BLaER1 treated with 17β-estradiol and CSF1 and Interleukin-3, amounts not matched to agents 10 nM and 100 nM (cell line): ENCODE data around the gene SOD3.

ENCODE experiments used
- H3K27ac ChIP-seq, 11 experiments: shearing (Covaris generic); formaldehyde crosslinking; 2 replicates each; pipeline ENCODE4 v1.8.1; 2022
- H3K27me3 ChIP-seq, 11 experiments: shearing (Covaris generic); formaldehyde crosslinking; 2 replicates each; pipeline ENCODE4 v1.8.1; 2022
- H3K36me3 ChIP-seq, 11 experiments: shearing (Covaris generic); formaldehyde crosslinking; 2 replicates each; pipeline ENCODE4 v1.8.1; 2022
- H3K4me1 ChIP-seq, 10 experiments: shearing (Covaris generic); formaldehyde crosslinking; 2 replicates each; pipeline ENCODE4 v1.8.1; 2022
- H3K4me2 ChIP-seq, 11 experiments: shearing (Covaris generic); formaldehyde crosslinking; 2 replicates each; pipeline ENCODE4 v1.8.1; 2022
- H3K4me3 ChIP-seq, 10 experiments: shearing (Covaris generic); formaldehyde crosslinking; 2 replicates each; pipeline ENCODE4 v1.8.1; 2022
- H3K9ac ChIP-seq, 11 experiments: shearing (Covaris generic); formaldehyde crosslinking; 2 replicates each; pipeline ENCODE4 v1.8.1; 2022
- H3K9me3 ChIP-seq, 11 experiments: shearing (Covaris generic); formaldehyde crosslinking; replicated peaks in 1 of 11; 2 replicates each; pipeline ENCODE4 v1.8.1; 2022
- H4K20me1 ChIP-seq, 11 experiments: shearing (Covaris generic); formaldehyde crosslinking; 2 replicates each; pipeline ENCODE4 v1.8.1; 2022
- Cebpa-rat ChIP-seq, 11 experiments: shearing (Covaris generic); IDR thresholded peaks; 2 replicates each; pipeline ENCODE4 v1.8.1; 2022

The SOD3 gene

DNA sequence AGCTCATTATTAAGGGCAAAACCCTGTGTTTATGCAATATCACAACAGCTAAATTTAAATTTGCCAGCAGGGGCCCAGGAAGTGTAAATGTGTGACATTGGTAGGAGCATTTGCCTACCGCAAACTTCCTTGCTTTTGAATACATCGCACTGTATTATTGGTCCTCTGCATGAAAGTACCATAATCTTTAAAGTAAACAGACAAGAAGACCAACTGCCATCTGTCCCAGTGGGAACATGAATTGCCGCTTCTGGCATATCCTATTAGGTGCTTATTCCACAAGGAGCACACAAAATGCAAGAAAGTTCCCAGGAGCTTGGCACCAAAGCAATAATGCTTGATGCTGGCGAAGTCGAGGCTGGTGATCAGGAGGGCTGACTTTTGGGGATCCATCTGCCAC lies 51.3 kb downstream of the SOD3 start:
- Histone ChIP-seq H3K4me1 (peaks cover 15 to 46% (median 33%) of the 10 kb centered on the region in 10 experiments), H3K27me3 (no peaks in the 10 kb centered on the region), H3K36me3 (0 out of 22 replicates have a peak, but pooled peaks cover 0 to 6% (median 0%) of the 10 kb centered on the region in 11 experiments), H3K4me3 (no peak overlapping the region), H3K9ac (no peak overlapping the region), H4K20me1 (no peaks in the 10 kb centered on the region; a peak in 1 of 22 replicates), H3K27ac (no peak overlapping the region), H3K4me2 (peak overlapping the region in 4 of 11 experiments; percentile 3 to 32 (median 14); a peak in 3 of 22 replicates), H3K9me3 (no peaks in the 10 kb centered on the region; a peak in 1 of 22 replicates)
- TF ChIP-seq Cebpa-rat (IDR thresholded peaks at IDR 0.05), result no peak

DNA sequence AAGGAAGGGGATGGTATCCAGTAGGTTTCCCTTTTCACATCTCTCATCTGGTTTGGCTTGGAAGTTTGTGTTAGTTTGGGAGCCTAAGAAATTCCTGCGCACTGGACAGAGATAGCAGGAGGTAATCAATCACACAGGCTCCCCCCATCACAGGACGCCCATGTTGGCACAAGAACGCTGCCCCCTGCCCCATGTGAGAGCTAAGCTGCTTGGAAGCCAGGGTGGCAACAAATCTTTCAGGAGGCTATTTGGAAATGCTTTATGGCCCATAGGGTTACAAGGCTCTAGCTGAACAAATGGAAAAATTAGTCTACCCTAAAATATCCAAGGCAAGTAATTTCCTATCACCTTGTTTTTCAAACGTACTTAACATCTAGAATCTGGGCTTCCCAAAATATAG lies 54.0 kb downstream of the SOD3 start:
- H3K9me3 ChIP-seq, result peaks cover 0 to 15% (median 0%) of the 10 kb centered on the region in 11 experiments; a peak in 5 of 22 replicates
- no peaks in the 10 kb centered on the region for H3K27me3 ChIP-seq
- no peak overlapping the region for H3K9ac ChIP-seq
- no peak overlapping the region for H3K4me3 ChIP-seq
- H3K4me1 ChIP-seq, result peaks cover 31 to 54% (median 46%) of the 10 kb centered on the region in 10 experiments
- H3K36me3 ChIP-seq, result peaks cover 0 to 11% (median 0%) of the 10 kb centered on the region in 11 experiments; a peak in 1 of 22 replicates
- no peak for TF ChIP-seq Cebpa-rat (IDR thresholded peaks at IDR 0.05)
- H3K27ac ChIP-seq, result no peak overlapping the region
- H4K20me1 ChIP-seq, result no peaks in the 10 kb centered on the region
- H3K4me2 ChIP-seq, result no peak overlapping the region

DNA sequence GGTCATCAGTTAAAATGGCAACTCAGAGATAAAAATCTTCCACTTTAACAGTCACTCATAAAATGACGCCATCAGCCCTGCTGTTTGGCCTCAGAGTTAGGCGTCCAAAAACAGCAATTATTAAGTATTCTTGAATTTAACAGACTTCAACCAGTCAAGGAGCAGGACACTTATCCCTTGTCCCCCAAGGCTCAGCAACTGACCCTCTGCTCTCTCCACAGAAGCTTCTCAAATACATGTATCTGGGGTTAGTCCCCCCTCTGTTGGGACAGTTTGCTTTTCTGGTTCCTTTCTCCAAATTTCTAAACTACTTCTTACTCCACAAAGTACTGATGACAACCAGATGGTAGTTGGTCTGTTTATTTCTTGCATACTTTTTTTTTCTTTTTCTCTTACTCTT lies 54.4 kb downstream of the SOD3 start:
- no peak overlapping the region for H3K4me3 ChIP-seq
- H3K27ac ChIP-seq, result no peak overlapping the region
- H3K27me3 ChIP-seq, result no peaks in the 10 kb centered on the region
- H3K9me3 ChIP-seq, result peaks cover 0 to 19% (median 3%) of the 10 kb centered on the region in 11 experiments; a peak in 8 of 22 replicates
- no peak overlapping the region for H3K9ac ChIP-seq
- H3K4me1 ChIP-seq, result peaks cover 31 to 58% (median 50%) of the 10 kb centered on the region in 10 experiments
- TF ChIP-seq Cebpa-rat (IDR thresholded peaks at IDR 0.05), result no peak
- H3K36me3 ChIP-seq, result peaks cover 0 to 11% (median 0%) of the 10 kb centered on the region in 11 experiments; a peak in 1 of 22 replicates
- no peaks in the 10 kb centered on the region for H4K20me1 ChIP-seq
- no peak overlapping the region for H3K4me2 ChIP-seq
